HPDE6-E6E7 (cell line): Measurements from ENCODE around the gene C4orf50.

Experiments used
- DNase-seq: peaks from one replicate; pipeline ENCODE4 v3.0.0; 2011; ENCODE audit warnings: missing footprints; ENCODE audit errors: extremely low spot score

Gene C4orf50

DNA sequence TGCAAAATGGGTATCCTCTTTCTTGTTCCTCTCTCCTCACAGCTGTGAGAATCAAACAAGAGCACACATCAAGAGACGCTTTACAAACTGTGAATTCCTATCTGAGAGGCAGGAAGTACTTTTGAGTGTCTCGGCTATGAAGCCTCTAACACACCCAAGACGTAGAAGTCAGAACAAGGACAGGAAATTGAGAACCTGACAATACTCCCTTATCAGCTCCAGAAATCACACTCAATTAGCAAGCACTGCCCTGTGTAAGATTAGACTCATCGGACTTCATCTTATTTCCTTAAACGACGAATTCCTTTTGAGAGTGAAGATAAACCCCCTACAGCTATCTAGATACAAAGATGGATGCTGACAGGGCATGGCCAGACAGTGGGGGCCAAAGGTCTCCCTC, 74.7 kb downstream of the C4orf50 start:
- no peak for DNase-seq

DNA sequence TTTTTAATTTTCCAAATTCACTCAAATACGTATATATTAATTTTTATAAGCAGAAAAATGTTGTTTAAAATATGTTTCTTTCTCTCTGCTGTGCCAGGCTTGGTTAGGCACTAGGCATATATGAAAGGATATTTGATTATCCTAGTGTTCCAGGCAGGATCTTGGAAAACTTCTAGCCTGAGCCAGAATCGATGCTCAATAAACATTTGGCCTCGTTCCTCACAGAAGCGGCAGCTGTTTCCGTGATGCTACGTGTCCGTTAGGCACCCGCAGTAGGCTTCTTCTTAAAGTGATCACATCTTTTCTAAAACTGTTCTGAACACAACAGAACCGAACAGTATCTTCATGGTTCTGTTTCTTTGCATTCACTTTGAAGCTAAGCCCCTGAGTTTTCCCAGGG, 75.3 kb downstream of the C4orf50 start:
- DNase-seq: no peak

DNA sequence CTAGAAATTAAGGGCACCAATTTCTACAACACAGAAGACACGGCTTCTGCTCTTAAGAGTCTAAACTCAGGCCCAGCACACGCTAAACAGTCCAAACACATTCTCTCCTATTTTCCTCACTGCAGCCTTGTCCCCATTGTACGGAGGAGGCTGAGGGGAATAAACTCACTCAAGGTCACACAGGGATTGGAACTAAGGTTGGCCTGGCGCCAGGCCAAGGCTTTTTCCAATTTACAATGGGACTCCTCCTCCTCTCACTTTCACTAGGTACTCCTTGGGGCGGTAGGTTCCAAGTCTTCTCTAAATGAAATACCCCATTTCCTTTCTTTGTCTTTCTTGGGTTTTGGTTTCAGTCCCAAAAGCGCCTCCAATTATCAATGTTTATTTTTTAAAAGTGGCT, 76.6 kb downstream of the C4orf50 start:
- no peak for DNase-seq

- DNase-seq: no peak
Observed at GRCh38 chr4:5940470-5941203, 77.6 kb downstream of the C4orf50 start.

DNA sequence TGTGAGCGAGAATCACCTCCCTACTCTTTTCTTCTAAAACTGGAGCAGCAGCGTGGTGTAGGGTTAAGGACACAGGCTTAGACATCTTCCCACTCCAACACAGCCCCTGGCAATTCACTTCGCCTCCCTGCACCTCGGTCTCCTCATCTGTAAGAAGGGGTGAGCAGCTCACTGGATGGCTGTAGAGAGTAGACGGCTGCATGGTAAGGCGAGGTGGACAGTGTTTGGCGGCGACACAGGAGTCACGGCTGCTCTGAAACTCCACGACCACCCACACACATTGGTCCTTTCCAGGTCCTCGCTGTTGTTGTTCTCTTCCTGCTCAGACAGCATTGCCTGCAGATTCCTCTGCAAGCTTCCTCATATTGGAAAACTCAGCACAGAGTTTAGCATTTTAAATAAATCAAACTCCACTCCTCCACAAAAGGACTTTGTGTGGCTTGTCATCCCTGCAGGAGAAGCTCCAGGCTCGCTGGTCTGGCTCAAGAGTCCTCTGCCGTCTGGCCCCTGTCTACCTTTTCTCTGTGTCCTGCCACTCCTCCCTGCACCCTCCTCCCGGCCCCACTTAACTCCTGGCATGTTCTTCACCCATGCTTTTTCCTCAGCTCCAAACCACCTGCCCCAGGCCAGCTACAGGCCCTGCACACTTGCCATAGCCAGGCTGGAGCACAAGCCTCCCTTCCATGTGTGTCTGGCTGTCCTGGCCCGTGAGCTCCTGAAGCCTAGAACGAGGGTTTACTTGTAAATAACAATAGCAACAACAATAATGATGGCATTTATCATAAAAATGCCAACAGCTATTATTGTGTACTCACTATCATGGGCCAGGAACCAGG, 84.0 kb downstream of the C4orf50 start:
- DNase-seq: no peak

DNA sequence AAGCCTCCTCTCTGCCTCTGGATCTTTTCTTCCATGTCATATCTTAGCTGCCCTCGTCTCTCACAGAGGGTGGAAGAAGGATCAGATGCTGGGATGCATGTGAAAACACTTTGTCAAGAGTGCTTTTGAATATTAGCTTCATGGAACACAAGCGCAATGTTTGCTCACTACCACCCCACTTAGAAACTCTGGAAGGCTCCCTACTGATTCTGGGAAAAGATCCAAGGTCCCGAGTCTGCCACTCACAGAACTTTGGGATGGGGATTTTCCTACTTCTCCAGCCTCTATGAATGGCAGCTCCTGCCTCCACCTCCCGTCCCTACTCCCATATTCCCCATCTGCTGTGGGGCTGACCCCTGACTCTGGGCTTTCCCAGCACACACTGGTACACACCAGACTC, 85.1 kb downstream of the C4orf50 start:
- no peak for DNase-seq

GRCh38 chr4:5932035-5932568, 86.1 kb downstream of the C4orf50 start:
- DNase-seq: no peak

DNA sequence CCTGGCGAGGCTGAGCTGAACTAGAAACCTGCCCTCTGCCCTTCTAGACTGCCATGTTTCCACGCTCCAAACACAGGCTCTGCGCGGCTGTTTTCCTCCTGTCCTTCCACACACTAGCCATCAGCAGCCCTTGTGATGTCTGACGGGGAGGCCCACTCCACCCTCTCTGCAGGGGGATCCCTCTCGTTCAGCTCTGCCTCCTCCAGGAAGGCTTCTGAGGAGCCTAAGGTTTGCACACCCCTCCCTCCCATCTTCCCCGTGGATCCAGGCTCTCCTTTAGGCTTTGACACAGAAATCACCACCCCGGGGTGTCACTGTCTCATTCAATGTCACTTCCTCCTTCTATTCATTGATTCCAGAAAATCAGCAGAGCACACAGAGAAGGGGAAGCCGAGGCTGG, 86.7 kb downstream of the C4orf50 start:
- no peak for DNase-seq

- no peak for DNase-seq
Observed at GRCh38 chr4:5930876-5931275, 87.4 kb downstream of the C4orf50 start.

GRCh38 chr4:5930456-5930855, 87.8 kb downstream of the C4orf50 start:
- no peak for DNase-seq

- no peak for DNase-seq
Observed at GRCh38 chr4:5928844-5929420, 89.3 kb downstream of the C4orf50 start.

GRCh38 chr4:5928274-5928673, 90.0 kb downstream of the C4orf50 start:
- DNase-seq: no peak

GRCh38 chr4:5927747-5928146, 90.5 kb downstream of the C4orf50 start:
- DNase-seq: no peak

- DNase-seq: no peak
Observed at GRCh38 chr4:5927116-5927515, 91.1 kb downstream of the C4orf50 start.

DNA sequence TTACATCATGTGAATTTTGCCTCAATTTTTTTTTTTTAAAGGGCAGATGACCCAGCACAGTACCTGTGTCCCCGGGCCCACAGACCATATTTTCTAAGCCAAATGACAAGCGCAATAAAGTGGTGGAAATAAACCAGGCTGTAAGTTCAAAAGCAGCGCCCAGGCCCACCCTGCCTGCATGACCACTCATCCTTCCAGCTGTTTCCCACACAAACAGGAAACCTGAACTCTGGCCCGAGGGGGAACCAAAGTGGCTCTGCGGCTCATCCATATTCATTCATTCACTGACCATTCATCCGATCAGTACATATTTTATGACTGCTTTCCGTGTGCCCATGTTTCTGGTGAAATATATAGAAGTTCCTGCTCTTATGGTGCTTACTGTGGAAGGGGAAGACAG, 91.6 kb downstream of the C4orf50 start:
- DNase-seq: no peak

GRCh38 chr4:5925419-5926200, 92.6 kb downstream of the C4orf50 start:
- no peak for DNase-seq

DNA sequence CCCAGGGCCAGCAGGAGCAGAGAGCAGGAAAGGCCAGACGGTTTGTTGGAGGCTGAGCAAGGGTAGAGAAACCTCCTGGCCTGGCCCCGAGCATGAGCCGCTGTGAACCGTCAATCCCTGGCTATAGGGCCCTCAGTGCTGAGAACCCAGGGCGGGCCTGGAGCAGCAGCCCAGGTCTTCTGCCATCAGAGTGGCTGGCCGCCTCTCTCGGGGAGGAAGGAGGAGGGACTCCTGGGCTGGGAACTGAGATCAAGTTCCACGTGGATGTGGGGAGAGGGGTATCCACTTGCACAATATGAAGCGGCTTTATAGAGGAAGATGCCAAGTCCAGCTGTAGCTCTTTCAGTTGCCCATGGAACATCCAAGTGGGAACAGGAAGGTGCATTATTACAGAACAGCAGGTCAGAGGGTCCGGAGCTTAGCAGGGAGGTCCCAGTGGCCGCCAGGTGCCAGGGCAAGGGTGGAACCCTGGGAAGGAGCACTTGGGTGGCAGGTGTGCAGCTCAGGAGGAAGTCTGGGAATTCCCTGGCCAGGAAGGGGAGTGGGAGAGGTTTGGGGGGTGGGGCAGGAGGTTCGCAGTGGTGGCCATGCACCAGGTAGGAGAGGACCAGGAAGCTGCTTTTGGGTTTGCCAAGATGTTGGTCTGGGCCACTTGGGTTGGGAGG, 93.6 kb downstream of the C4orf50 start:
- DNase-seq: no peak

- DNase-seq: no peak
Observed at GRCh38 chr4:5923376-5923775, 94.9 kb downstream of the C4orf50 start.

- DNase-seq: no peak
Observed at GRCh38 chr4:5922556-5922955, 95.7 kb downstream of the C4orf50 start.

GRCh38 chr4:5921981-5922380, 96.2 kb downstream of the C4orf50 start:
- DNase-seq: no peak
